Measurements from ENCODE around the gene ZNF24. TPM values are rescaled to one million over a fixed set of nuclear protein-coding genes. Genes with fewer than 3 reads are reported as not detected.

Gene ZNF24
- total and polyA plus RNA-seq, 11 donors = 11.5 to 53.3 (median 45.1) TPM

- no peak for ATAC-seq
- WGBS, 4 donors = 52 to 60% (median 57%) methylated on average over 4 of the region's 4 CpGs
Measured at GRCh38 chr18:35378574-35378896, 34.3 kb upstream of the ZNF24 start.

GRCh38 chr18:35377875-35378573 lies 33.8 kb upstream of the ZNF24 start:
- Histone ChIP-seq H3K4me1 (peaks cover 0 to 12% (median 0%) of the 10 kb centered on the region in 12 donors), H3K9me3 (peaks cover 0 to 6% (median 0%) of the 10 kb centered on the region in 12 donors), H3K4me3 (peak overlapping the region in 1 of 12 donors; percentile 95), H3K27me3 (peaks cover 0 to 3% (median 0%) of the 10 kb centered on the region in 9 donors), H3K27ac (no peak overlapping the region), H3K36me3 (no peaks in the 10 kb centered on the region)
- WGBS, 4 donors = 77 to 82% (median 79%) methylated on average over 14 of the region's 14 CpGs
- DNase-seq = no peak
- no peak for TF ChIP-seq CTCF (IDR thresholded peaks at IDR 0.05)
- no peak for TF ChIP-seq POLR2A (IDR thresholded peaks at IDR 0.05)
- intact Hi-C loops (cut with DNase I) = loop anchor here in 1 of 10 donors (10.0 kb wide), 1 partner anchor 63 kb away; no protein-coding TSS in a partner anchor
- ATAC-seq = no peak

More at GRCh38 chr18:35378574-35378896, 34.3 kb upstream of the ZNF24 start:
- Histone ChIP-seq H3K9me3 (peaks cover 0 to 6% (median 0%) of the 10 kb centered on the region in 12 donors), H3K4me3 (no peak overlapping the region), H3K27ac (no peak overlapping the region), H3K27me3 (peaks cover 0 to 3% (median 0%) of the 10 kb centered on the region in 9 donors), H3K36me3 (no peaks in the 10 kb centered on the region), H3K4me1 (peaks cover 0 to 12% (median 0%) of the 10 kb centered on the region in 12 donors)
- no peak for DNase-seq
- intact Hi-C loops (cut with DNase I) = loop anchor here in 1 of 10 donors (10.0 kb wide), 1 partner anchor 64 kb away; no protein-coding TSS in a partner anchor
- TF ChIP-seq POLR2A (IDR thresholded peaks at IDR 0.05) (no peak), CTCF (IDR thresholded peaks at IDR 0.05) (no peak)

- H3K4me3 ChIP-seq = peak within 1 kb of the TSS; percentile 60 to 97 (median 83)
- H3K4me1 ChIP-seq = peaks cover 0 to 12% (median 0%) of the 10 kb centered on the region in 12 donors
- intact Hi-C loops (cut with DNase I) = loop anchor here in 1 of 10 donors (10.0 kb wide), 1 partner anchor 62 kb away; no protein-coding TSS in a partner anchor
- DNase-seq = peak; percentile 84 to 91 (median 88)
- peak within 1 kb of the TSS in 6 of 12 donors; percentile 30 to 77 (median 62) for H3K27ac ChIP-seq
- H3K36me3 ChIP-seq = no peaks in the 10 kb centered on the region
- H3K9me3 ChIP-seq = peaks cover 0 to 1% (median 0%) of the 10 kb centered on the region in 12 donors
- peak; percentile 74 to 96 (median 93) for ATAC-seq
- TF ChIP-seq POLR2A (IDR thresholded peaks at IDR 0.05) = no peak
- TF ChIP-seq CTCF (IDR thresholded peaks at IDR 0.05) = no peak
- WGBS, 4 donors = 3 to 6% (median 3%) methylated on average over 39 to 78 of the region's 78 CpGs
- peaks cover 0 to 3% (median 0%) of the 10 kb centered on the region in 9 donors for H3K27me3 ChIP-seq
Measured at GRCh38 chr18:35376742-35377695, 32.8 kb upstream of the ZNF24 start, which contains the start of gene ZNF396. TSS of gene ZNF396 (minus strand) at chr18:35377337. CDS start at chr18:35374292, 3,045 bp downstream.
